ENCODE data around the gene HIVEP3. TPM values are rescaled to one million over a fixed set of nuclear protein-coding genes. Genes with fewer than 3 reads are reported as not detected.

HIVEP3 gene
- polyA plus RNA-seq, 1 of the 3 experiments (the other 2 are of a cell fraction) = 6.4 TPM

DNA sequence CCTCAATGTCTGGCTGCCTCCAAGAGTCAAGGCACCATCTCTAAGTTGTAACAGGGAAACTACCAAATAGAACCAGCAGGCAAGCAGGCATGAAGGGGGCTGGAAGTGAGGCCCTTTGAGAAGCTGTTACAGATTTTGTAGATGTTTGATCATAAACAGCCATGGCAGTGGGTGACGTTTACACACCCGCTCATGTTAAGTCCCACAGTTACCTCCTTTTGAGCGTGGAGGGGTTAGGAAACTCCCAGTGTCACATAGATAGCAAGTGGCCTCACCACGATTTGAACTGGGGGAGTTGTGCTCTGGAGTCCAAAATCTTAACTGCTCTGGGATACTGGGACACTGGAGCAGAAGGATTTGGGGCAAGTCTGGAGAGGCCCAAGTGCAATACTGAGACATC is 192.4 kb downstream of the HIVEP3 start:
- Histone ChIP-seq H3K9ac (no peak overlapping the region), H3K4me1 (ENCODE audit: control insufficient read depth in 1 of 2, insufficient read depth in 2 of 2, low read depth in 1 of 2, low read length in 1 of 2) (peaks cover 0 to 31% of the 10 kb centered on the region in 2 experiments; a peak in 1 of 4 replicates), H4K20me1 (ENCODE audit: insufficient read depth) (no peaks in the 10 kb centered on the region), H3K27me3 (ENCODE audit: insufficient read depth) (no peaks in the 10 kb centered on the region), H3K4me2 (no peak overlapping the region), H3K9me2 (no peaks in the 10 kb centered on the region), H3K79me2 (ENCODE audit: insufficient read depth) (no peaks in the 10 kb centered on the region), H3F3A (replicated peaks; ENCODE audit: insufficient read depth) (no peaks in the 10 kb centered on the region), H3K36me3 (replicated peaks in 1 of 2; ENCODE audit: control insufficient read depth in 1 of 2, insufficient read depth in 2 of 2, low read length in 1 of 2) (no peaks in the 10 kb centered on the region), H3K27ac (ENCODE audit: low read depth in 2 of 2, low read length in 1 of 2) (no peak overlapping the region), H2AFZ (ENCODE audit: low read depth) (no peak overlapping the region), H3K4me3 (ENCODE audit: low read depth in 2 of 2, low read length in 1 of 2) (no peak overlapping the region), H3K9me3 (no peaks in the 10 kb centered on the region)
- TF ChIP-seq CHD2 (IDR thresholded peaks at IDR 0.05; ENCODE audit: low read length, partially characterized antibody) (no peak), GATA2 (CRISPR knock-in tag; IDR thresholded peaks at IDR 0.05) (no peak), RXRA (IDR thresholded peaks at IDR 0.05; ENCODE audit: borderline replicate concordance, low read depth) (no peak), EP300 (IDR thresholded peaks at IDR 0.05; ENCODE audit: borderline replicate concordance in 1 of 2, low read depth in 1 of 2, low read length in 1 of 2) (no peak), TCF12 (IDR thresholded peaks at IDR 0.05) (no peak), FOXM1 (IDR thresholded peaks at IDR 0.05; ENCODE audit: low read depth) (no peak), MXI1 (IDR thresholded peaks at IDR 0.05; ENCODE audit: low read depth, low read length) (no peak), ELF1 (IDR thresholded peaks at IDR 0.05) (no peak), TAF1 (IDR thresholded peaks at IDR 0.05; ENCODE audit: borderline replicate concordance, low read depth, low read length) (no peak), NRF1 (IDR thresholded peaks at IDR 0.05; ENCODE audit: low read depth, low read length) (no peak), SMC3 (IDR thresholded peaks at IDR 0.05; ENCODE audit: low read depth, low read length) (no peak), NFIC (IDR thresholded peaks at IDR 0.05; ENCODE audit: borderline replicate concordance) (no peak)
- TF ChIP-seq, protein P1, sequence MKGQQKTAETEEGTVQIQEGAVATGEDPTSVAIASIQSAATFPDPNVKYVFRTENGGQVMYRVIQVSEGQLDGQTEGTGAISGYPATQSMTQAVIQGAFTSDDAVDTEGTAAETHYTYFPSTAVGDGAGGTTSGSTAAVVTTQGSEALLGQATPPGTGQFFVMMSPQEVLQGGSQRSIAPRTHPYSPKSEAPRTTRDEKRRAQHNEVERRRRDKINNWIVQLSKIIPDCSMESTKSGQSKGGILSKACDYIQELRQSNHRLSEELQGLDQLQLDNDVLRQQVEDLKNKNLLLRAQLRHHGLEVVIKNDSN (IDR thresholded peaks at IDR 0.05; ENCODE audit: borderline replicate concordance, low read depth) = no peak
- TF ChIP-seq, protein P2, sequence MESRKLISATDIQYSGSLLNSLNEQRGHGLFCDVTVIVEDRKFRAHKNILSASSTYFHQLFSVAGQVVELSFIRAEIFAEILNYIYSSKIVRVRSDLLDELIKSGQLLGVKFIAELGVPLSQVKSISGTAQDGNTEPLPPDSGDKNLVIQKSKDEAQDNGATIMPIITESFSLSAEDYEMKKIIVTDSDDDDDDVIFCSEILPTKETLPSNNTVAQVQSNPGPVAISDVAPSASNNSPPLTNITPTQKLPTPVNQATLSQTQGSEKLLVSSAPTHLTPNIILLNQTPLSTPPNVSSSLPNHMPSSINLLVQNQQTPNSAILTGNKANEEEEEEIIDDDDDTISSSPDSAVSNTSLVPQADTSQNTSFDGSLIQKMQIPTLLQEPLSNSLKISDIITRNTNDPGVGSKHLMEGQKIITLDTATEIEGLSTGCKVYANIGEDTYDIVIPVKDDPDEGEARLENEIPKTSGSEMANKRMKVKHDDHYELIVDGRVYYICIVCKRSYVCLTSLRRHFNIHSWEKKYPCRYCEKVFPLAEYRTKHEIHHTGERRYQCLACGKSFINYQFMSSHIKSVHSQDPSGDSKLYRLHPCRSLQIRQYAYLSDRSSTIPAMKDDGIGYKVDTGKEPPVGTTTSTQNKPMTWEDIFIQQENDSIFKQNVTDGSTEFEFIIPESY (IDR thresholded peaks at IDR 0.05; ENCODE audit: borderline replicate concordance, low read depth) = no peak
- TF ChIP-seq, protein P3, sequence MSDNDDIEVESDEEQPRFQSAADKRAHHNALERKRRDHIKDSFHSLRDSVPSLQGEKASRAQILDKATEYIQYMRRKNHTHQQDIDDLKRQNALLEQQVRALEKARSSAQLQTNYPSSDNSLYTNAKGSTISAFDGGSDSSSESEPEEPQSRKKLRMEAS (IDR thresholded peaks at IDR 0.05; ENCODE audit: low read depth) = no peak
- TF ChIP-seq, protein P4, sequence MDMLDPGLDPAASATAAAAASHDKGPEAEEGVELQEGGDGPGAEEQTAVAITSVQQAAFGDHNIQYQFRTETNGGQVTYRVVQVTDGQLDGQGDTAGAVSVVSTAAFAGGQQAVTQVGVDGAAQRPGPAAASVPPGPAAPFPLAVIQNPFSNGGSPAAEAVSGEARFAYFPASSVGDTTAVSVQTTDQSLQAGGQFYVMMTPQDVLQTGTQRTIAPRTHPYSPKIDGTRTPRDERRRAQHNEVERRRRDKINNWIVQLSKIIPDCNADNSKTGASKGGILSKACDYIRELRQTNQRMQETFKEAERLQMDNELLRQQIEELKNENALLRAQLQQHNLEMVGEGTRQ (IDR thresholded peaks at IDR 0.05; ENCODE audit: borderline replicate concordance, low read depth, low read length) = no peak
- TF ChIP-seq, protein P5, sequence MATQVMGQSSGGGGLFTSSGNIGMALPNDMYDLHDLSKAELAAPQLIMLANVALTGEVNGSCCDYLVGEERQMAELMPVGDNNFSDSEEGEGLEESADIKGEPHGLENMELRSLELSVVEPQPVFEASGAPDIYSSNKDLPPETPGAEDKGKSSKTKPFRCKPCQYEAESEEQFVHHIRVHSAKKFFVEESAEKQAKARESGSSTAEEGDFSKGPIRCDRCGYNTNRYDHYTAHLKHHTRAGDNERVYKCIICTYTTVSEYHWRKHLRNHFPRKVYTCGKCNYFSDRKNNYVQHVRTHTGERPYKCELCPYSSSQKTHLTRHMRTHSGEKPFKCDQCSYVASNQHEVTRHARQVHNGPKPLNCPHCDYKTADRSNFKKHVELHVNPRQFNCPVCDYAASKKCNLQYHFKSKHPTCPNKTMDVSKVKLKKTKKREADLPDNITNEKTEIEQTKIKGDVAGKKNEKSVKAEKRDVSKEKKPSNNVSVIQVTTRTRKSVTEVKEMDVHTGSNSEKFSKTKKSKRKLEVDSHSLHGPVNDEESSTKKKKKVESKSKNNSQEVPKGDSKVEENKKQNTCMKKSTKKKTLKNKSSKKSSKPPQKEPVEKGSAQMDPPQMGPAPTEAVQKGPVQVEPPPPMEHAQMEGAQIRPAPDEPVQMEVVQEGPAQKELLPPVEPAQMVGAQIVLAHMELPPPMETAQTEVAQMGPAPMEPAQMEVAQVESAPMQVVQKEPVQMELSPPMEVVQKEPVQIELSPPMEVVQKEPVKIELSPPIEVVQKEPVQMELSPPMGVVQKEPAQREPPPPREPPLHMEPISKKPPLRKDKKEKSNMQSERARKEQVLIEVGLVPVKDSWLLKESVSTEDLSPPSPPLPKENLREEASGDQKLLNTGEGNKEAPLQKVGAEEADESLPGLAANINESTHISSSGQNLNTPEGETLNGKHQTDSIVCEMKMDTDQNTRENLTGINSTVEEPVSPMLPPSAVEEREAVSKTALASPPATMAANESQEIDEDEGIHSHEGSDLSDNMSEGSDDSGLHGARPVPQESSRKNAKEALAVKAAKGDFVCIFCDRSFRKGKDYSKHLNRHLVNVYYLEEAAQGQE (IDR thresholded peaks at IDR 0.05; ENCODE audit: low read depth, low read length) = no peak
- ChIA-PET POLR2A (no interaction called here), CTCF (no interaction called here)
- no peak for DNase-seq
- WGBS (ENCODE audit: low lambda C conversion rate) = 91% methylated on average over 4 of the region's 4 CpGs
